ENCODE data around the gene ITGB6.

ITGB6 gene

DNA sequence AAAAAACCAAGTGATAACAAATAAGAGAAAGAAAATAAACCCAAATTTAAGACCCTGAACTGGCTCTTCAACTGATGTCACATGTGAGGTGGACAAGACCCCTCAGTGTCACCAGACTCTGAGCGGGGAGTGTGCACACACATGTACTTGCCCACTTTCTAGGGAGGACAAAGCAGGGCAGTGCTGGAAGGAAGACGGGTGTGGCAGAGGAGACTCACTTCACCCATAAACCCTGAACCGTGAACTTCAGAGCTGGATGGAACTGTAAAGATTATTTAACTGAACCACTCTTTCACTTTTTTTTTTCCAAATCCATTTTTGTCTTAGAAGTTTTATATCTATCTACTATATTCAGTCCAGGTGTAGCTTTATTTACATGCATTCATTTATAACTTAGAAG, 149.9 kb downstream of the ITGB6 start:
- no peak for DNase-seq (ENCODE audit: low read depth)
